SU-DHL-6 (cell line): ENCODE measurements around the gene TES.

Experiments
- H2AFZ ChIP-seq: fragments of 200-600 bp; sonication (generic); 2 replicates; pipeline ENCODE4 v1.6.1; 2014; ENCODE audit warnings: low read depth, mild to moderate bottlenecking, moderate library complexity, mixed read lengths, antibody characterized with exemption, low read length; ENCODE audit not compliant: severe bottlenecking
- H3F3A ChIP-seq: fragments of 200-600 bp; shearing (Covaris generic); 2 replicates; pipeline ENCODE4 v1.6.0; 2016; ENCODE audit warnings: antibody characterized with exemption, mild to moderate bottlenecking; ENCODE audit not compliant: insufficient read depth
- H3K27ac ChIP-seq: fragments of 200-600 bp; sonication (generic); 2 replicates; pipeline ENCODE4 v1.5.1; 2016; ENCODE audit warnings: low read depth, mild to moderate bottlenecking, low read length, moderate library complexity, mixed read lengths
- H3K27me3 ChIP-seq: fragments of 200-600 bp; sonication (generic), shearing (Covaris generic); 2 replicates; pipeline ENCODE4 v1.6.0; 2014; ENCODE audit warnings: mild to moderate bottlenecking, low read length
- H3K36me3 ChIP-seq: fragments of 200-600 bp; sonication (generic); 2 replicates; pipeline ENCODE4 v1.6.1; 2014; ENCODE audit warnings: mild to moderate bottlenecking, low read length, mixed read lengths
- H3K4me2 ChIP-seq: fragments of 300-600, 200-600 bp; shearing (Covaris generic), sonication (generic); 2 replicates; pipeline ENCODE4 v1.6.0; 2014; ENCODE audit warnings: low read length, low read depth, mild to moderate bottlenecking; ENCODE audit not compliant: poor library complexity, severe bottlenecking
- H3K4me3 ChIP-seq: fragments of 200-600 bp; sonication (generic); 2 replicates; pipeline ENCODE4 v1.5.1; 2014; ENCODE audit warnings: antibody characterized with exemption, low read length, mild to moderate bottlenecking, mixed read lengths; ENCODE audit not compliant: insufficient read depth, poor library complexity, severe bottlenecking
- H3K79me2 ChIP-seq: fragments of 200-600 bp; sonication (generic); 2 replicates; pipeline ENCODE4 v1.6.1; 2014; ENCODE audit warnings: mild to moderate bottlenecking, low read length, moderate library complexity; ENCODE audit not compliant: insufficient read depth
- H3K9ac ChIP-seq: fragments of 200-600 bp; sonication (generic); 2 replicates; pipeline ENCODE4 v1.7.0; 2014; ENCODE audit warnings: mild to moderate bottlenecking, low read length
- H3K9me2 ChIP-seq: fragments of 200-600 bp; sonication (generic); replicated peaks from 2 replicates; pipeline ENCODE4 v1.6.1; 2014; ENCODE audit warnings: low read length; ENCODE audit not compliant: insufficient read depth
- H3K9me3 ChIP-seq: fragments of 200-600 bp; sonication (generic); 2 replicates; pipeline ENCODE4 v1.6.1; 2014; ENCODE audit warnings: low read length, mixed read lengths; ENCODE audit not compliant: insufficient read depth
- H4K20me1 ChIP-seq: fragments of 200-600 bp; sonication (generic); 2 replicates; pipeline ENCODE4 v1.6.1; 2014; ENCODE audit warnings: low read depth, mild to moderate bottlenecking, antibody characterized with exemption, low read length, moderate library complexity, mixed read lengths
- CTCF ChIP-seq: fragments of 200-600 bp; sonication (generic); IDR thresholded peaks from one replicate; pipeline ENCODE4 v1.5.1; 2017; ENCODE audit warnings: antibody characterized with exemption, mild to moderate bottlenecking, low read length, moderate library complexity; ENCODE audit not compliant: insufficient read depth, poor library complexity, severe bottlenecking
- EZH2phosphoT487 ChIP-seq: fragments of 200-600 bp; sonication (generic), shearing (Covaris generic); conservative IDR thresholded peaks from 2 replicates; pipeline ENCODE4 v1.6.1; 2018; ENCODE audit warnings: mild to moderate bottlenecking, antibody characterized with exemption, low read length, moderate library complexity, mixed read lengths

Gene TES

GRCh38 chr7:116225860-116226259, 15.5 kb downstream of the TES start:
- Histone ChIP-seq H3K4me3 (no peak overlapping the region), H3K9ac (no peak overlapping the region), H3K36me3 (no peaks in the 10 kb centered on the region), H3K27ac (no peak overlapping the region), H3K27me3 (no peaks in the 10 kb centered on the region), H3K4me2 (no peak overlapping the region), H4K20me1 (peaks cover 34% of the 10 kb centered on the region), H3K9me2 (no peaks in the 10 kb centered on the region), H3K79me2 (peaks cover 69% of the 10 kb centered on the region), H2AFZ (no peak overlapping the region), H3F3A (no peaks in the 10 kb centered on the region), H3K9me3 (no peaks in the 10 kb centered on the region)
- TF ChIP-seq EZH2phosphoT487: no peak
- TF ChIP-seq CTCF: no peak

DNA sequence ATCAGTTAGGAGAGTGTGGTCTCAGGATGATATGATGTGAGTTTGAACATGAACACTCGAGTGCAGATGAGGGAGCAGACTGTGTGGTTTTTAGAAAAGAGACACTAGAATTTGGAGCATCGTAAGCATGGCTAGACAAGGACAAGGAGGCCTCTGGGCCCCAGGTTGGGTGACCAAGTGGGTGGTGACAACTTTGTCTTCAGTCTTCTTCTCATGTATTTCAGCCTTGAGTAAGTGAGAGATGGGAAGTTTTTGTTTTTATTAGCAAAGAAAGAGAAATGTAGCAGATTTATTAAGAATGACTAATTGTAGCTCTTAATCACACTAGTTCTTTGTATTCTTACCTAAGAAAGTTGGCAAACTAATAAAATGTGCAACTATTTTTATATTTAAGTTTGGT, 16.3 kb downstream of the TES start:
- Histone ChIP-seq H3K27me3 (no peaks in the 10 kb centered on the region), H3K27ac (no peak overlapping the region), H2AFZ (no peak overlapping the region), H3K9ac (no peak overlapping the region), H3K9me3 (no peaks in the 10 kb centered on the region), H4K20me1 (peaks cover 34% of the 10 kb centered on the region), H3K79me2 (peaks cover 71% of the 10 kb centered on the region), H3K4me2 (no peak overlapping the region), H3K9me2 (no peaks in the 10 kb centered on the region), H3K36me3 (no peaks in the 10 kb centered on the region), H3K4me3 (no peak overlapping the region), H3F3A (no peaks in the 10 kb centered on the region)
- TF ChIP-seq CTCF (no peak), EZH2phosphoT487 (no peak)

DNA sequence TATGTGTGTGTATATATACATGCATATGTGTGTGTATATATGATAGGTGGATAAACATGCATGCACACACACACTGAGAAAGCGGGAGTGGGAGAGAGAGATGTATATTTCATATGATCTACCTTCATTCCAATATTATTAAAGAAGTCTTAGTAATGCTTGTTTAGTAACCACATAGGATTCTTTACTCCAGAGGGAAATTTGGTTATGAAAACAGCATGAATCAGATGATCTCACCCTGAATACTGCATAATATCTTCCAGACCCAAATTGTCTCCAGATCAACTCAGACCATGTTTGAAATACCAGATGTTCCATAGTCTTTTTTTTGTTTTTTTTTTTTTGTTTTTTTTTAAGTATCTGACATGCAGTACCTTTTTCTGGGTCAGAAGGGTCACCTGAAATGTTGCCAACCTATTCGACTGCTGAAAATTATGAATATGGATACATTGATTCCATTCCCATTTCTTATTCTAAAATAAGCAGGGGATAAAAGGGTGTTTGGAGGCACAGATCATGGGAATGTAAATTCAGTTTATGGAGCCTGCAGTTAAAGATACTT, 17.4 kb downstream of the TES start:
- Histone ChIP-seq H3K27me3 (no peaks in the 10 kb centered on the region), H3F3A (no peaks in the 10 kb centered on the region), H3K9me3 (no peaks in the 10 kb centered on the region), H4K20me1 (peaks cover 26% of the 10 kb centered on the region), H3K79me2 (peaks cover 64% of the 10 kb centered on the region), H3K27ac (no peak overlapping the region), H2AFZ (no peak overlapping the region), H3K4me2 (no peak overlapping the region), H3K9ac (no peak overlapping the region), H3K4me3 (no peak overlapping the region), H3K36me3 (no peaks in the 10 kb centered on the region), H3K9me2 (no peaks in the 10 kb centered on the region)
- no peak for TF ChIP-seq CTCF
- TF ChIP-seq EZH2phosphoT487: no peak
